IMR-90 (cell line): ENCODE data around the gene PSMB1.

Experiments
- FOS ChIP-seq: fragments of 150-350 bp; IDR thresholded peaks from 2 replicates; pipeline ENCODE4 v1.6.1; 2016; ENCODE audit warnings: low read depth, low read length
- MXI1 ChIP-seq: IDR thresholded peaks from 2 replicates; pipeline ENCODE4 v1.6.1; 2012; ENCODE audit warnings: low read depth, mild to moderate bottlenecking, low read length, moderate library complexity, borderline replicate concordance
- POLR2A ChIP-seq: IDR thresholded peaks from 2 replicates; pipeline ENCODE4 v1.6.1; 2012; ENCODE audit warnings: mild to moderate bottlenecking, low read depth, low read length
- RAD21 ChIP-seq: IDR thresholded peaks from 2 replicates; pipeline ENCODE4 v1.6.1; 2012; ENCODE audit warnings: low read length, improper control_type of control experiment
- RCOR1 ChIP-seq: IDR thresholded peaks from 2 replicates; pipeline ENCODE4 v1.6.1; 2012; ENCODE audit warnings: mild to moderate bottlenecking, low read length, improper control_type of control experiment; ENCODE audit not compliant: insufficient replicate concordance
- SMC3 ChIP-seq: fragments of 150-350 bp; IDR thresholded peaks from 2 replicates; pipeline ENCODE4 v1.6.1; 2016; ENCODE audit warnings: low read depth, mild to moderate bottlenecking, antibody characterized with exemption, low read length, moderate library complexity
- TF ChIP-seq, protein P1 (sequence below): conservative IDR thresholded peaks from 2 replicates; pipeline ENCODE4 v1.5.1; 2012; ENCODE audit warnings: mild to moderate bottlenecking, low read depth, low read length, improper control_type of control experiment

- TF ChIP-seq SMC3 (no peak), FOS (no peak), POLR2A (no peak), RCOR1 (no peak), MXI1 (no peak), RAD21 (no peak)
- TF ChIP-seq, protein P1, sequence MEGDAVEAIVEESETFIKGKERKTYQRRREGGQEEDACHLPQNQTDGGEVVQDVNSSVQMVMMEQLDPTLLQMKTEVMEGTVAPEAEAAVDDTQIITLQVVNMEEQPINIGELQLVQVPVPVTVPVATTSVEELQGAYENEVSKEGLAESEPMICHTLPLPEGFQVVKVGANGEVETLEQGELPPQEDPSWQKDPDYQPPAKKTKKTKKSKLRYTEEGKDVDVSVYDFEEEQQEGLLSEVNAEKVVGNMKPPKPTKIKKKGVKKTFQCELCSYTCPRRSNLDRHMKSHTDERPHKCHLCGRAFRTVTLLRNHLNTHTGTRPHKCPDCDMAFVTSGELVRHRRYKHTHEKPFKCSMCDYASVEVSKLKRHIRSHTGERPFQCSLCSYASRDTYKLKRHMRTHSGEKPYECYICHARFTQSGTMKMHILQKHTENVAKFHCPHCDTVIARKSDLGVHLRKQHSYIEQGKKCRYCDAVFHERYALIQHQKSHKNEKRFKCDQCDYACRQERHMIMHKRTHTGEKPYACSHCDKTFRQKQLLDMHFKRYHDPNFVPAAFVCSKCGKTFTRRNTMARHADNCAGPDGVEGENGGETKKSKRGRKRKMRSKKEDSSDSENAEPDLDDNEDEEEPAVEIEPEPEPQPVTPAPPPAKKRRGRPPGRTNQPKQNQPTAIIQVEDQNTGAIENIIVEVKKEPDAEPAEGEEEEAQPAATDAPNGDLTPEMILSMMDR = no peak
These were observed 16.4 kb downstream of the PSMB1 start for GRCh38 chr6:170536671-170537070.
